Measurements from ENCODE around the gene EBF3. TPM values are rescaled to one million over a fixed set of nuclear protein-coding genes. Genes with fewer than 3 reads are reported as not detected.

The EBF3 gene
- total RNA-seq, 4 donors from 2014 or later = 1.4 to 4.2 (median 2.4) TPM

DNA sequence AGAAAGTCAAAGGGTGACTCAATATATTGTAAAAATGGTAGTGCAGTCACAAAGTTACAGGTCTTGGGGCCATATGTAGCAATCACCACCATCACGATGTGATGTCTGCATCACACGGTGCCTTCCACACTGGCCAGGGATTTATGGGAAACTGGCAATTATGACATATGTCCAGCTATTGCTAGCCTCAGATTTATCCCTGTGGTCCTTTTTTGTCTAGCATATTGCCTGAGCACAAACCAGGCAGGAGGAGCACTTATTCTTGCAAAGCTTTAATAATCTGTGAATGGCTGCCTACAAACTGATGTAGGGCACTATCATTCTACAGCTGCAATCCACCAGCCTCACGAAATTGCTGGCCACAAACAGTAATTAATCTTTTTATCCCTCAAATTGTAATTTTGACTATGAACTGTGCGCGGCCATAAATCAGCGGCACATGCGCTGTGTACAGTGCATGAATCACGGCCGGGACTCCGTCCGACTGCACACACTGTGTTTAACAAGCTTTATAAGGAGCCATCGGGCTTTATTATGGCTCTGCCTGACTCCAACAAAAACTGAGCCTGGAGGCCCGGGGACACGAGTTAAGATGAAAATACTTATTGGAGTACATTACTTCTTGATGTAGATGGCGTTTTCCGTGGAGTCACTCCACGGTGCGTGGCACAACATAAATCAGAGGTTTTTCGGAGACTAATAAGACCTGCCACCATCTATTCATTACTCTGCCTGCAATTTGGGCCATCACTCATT lies 115.2 kb downstream of the EBF3 start:
- WGBS = 82% methylated on average over 19 of the region's 19 CpGs
- H3K4me3 ChIP-seq = no peak overlapping the region
- peak; percentile 15 to 40 for DNase-seq (ENCODE audit: low spot score in 2 of 2)
- H3K27ac ChIP-seq = no peak overlapping the region
- peaks cover 3% of the 10 kb centered on the region for H3K4me1 ChIP-seq
- no peak for TF ChIP-seq POLR2A (IDR thresholded peaks at IDR 0.05)
- TF ChIP-seq POLR2AphosphoS5 (IDR thresholded peaks at IDR 0.05) = no peak
- TF ChIP-seq EP300 (IDR thresholded peaks at IDR 0.05) = no peak
- TF ChIP-seq CTCF (IDR thresholded peaks at IDR 0.05) = no peak
- H3K9me3 ChIP-seq = no peaks in the 10 kb centered on the region
- peaks cover 4% of the 10 kb centered on the region for H3K36me3 ChIP-seq
- peaks cover 19% of the 10 kb centered on the region for H3K27me3 ChIP-seq

GRCh38 chr10:129847741-129848483 lies 116.2 kb downstream of the EBF3 start:
- no peaks in the 10 kb centered on the region for H3K4me1 ChIP-seq
- WGBS = 91% methylated on average over 18 of the region's 18 CpGs
- H3K27me3 ChIP-seq = peaks cover 18% of the 10 kb centered on the region
- H3K36me3 ChIP-seq = peaks cover 8% of the 10 kb centered on the region
- no peak overlapping the region for H3K27ac ChIP-seq
- no peaks in the 10 kb centered on the region for H3K9me3 ChIP-seq
- H3K4me3 ChIP-seq = no peak overlapping the region
- peak; percentile 29 to 65 for DNase-seq (ENCODE audit: low spot score in 2 of 2)
- no peak for TF ChIP-seq POLR2AphosphoS5 (IDR thresholded peaks at IDR 0.05)
- TF ChIP-seq CTCF (IDR thresholded peaks at IDR 0.05) = no peak
- no peak for TF ChIP-seq EP300 (IDR thresholded peaks at IDR 0.05)
- no peak for TF ChIP-seq POLR2A (IDR thresholded peaks at IDR 0.05)

DNA sequence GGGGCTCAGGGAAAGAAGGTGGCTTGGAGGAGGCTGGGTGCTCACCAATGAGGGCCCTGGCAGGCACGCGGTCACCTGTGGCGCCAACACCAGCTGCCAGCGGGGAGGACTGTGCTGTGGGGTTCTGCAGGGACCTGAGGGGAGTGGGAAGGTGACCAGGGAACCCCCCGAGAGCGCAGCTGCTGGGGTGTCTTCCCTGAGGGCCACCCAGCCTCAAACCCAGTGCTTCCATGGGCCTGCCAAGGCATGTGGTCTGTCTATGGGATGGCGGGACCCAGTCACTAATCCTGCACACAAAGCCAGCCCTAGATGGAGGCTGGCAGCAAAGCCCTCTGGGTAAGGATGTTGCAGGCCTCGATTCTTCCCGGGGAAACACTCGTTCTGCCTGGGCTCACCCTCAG lies 117.1 kb downstream of the EBF3 start:
- Histone ChIP-seq H3K36me3 (peaks cover 11% of the 10 kb centered on the region), H3K27ac (no peak overlapping the region), H3K4me1 (no peaks in the 10 kb centered on the region), H3K27me3 (peaks cover 14% of the 10 kb centered on the region), H3K9me3 (no peaks in the 10 kb centered on the region), H3K4me3 (no peak overlapping the region)
- TF ChIP-seq CTCF (IDR thresholded peaks at IDR 0.05) = no peak
- DNase-seq (ENCODE audit: low spot score in 2 of 2) = peak; percentile 40 to 66
- 84% methylated on average over 9 of the region's 10 CpGs for WGBS

- TF ChIP-seq CTCF (IDR thresholded peaks at IDR 0.05) = no peak
- TF ChIP-seq EP300 (IDR thresholded peaks at IDR 0.05) = no peak
- no peak for TF ChIP-seq POLR2A (IDR thresholded peaks at IDR 0.05)
- Histone ChIP-seq H3K4me3 (no peak overlapping the region), H3K27ac (no peak overlapping the region), H3K27me3 (peaks cover 10% of the 10 kb centered on the region), H3K4me1 (no peaks in the 10 kb centered on the region), H3K9me3 (no peaks in the 10 kb centered on the region), H3K36me3 (peaks cover 13% of the 10 kb centered on the region)
- 62% methylated on average over 12 of the region's 12 CpGs for WGBS
- DNase-seq (ENCODE audit: low spot score in 2 of 2) = no peak
Measured at GRCh38 chr10:129845111-129845753, 118.8 kb downstream of the EBF3 start.

DNA sequence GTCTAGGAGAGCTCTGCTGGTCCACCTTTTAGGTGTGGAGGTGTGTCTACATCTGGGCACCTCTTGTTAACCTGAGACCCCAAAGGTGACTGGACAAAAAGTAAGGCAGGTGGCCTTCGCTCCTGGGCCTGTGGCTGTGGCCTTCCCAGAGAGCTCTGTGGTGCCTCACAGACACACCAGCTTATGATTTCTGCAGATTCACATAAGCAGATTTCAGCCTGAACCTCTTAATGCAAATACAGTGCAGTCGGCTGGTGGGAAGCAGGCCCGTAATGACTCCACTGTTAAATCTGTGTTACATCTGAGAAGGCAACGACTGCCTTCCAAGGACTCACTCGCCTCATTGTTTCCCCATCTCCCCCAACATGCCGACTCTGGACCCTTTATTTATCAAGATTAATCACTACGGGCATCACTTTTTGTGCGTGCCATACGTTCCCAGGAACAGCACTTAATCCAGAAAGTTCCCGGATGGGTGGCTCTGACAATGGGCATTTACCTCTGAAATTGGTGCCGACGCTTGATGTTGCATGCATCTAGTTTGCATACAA lies 119.8 kb downstream of the EBF3 start:
- TF ChIP-seq POLR2A (IDR thresholded peaks at IDR 0.05) (no peak), CTCF (IDR thresholded peaks at IDR 0.05) (no peak), POLR2AphosphoS5 (IDR thresholded peaks at IDR 0.05) (no peak), EP300 (IDR thresholded peaks at IDR 0.05) (no peak)
- 85% methylated on average over 12 of the region's 12 CpGs for WGBS
- H3K27me3 ChIP-seq = peaks cover 10% of the 10 kb centered on the region

More for the DNA sequence above, 119.8 kb downstream of the EBF3 start:
- H3K9me3 ChIP-seq = no peaks in the 10 kb centered on the region
- H3K27ac ChIP-seq = no peak overlapping the region
- no peak overlapping the region for H3K4me3 ChIP-seq
- peaks cover 23% of the 10 kb centered on the region for H3K36me3 ChIP-seq
- DNase-seq (ENCODE audit: low spot score in 2 of 2) = peak in 1 of 2 donors; percentile 38
- H3K4me1 ChIP-seq = no peaks in the 10 kb centered on the region

Data from suprapubic skin (tissue), 4 donors.